ENCODE measurements around the gene ARMC9.

ARMC9 gene

GRCh38 chr2:231337807-231338759 is 139.7 kb downstream of the ARMC9 start:
- H3K4me3 ChIP-seq (ENCODE audit: low read depth, low read length): no peak overlapping the region
- in situ Hi-C loops (cut with HindIII; ENCODE audit: low sequenced_read_pairs): no loop called here
- DNase-seq (ENCODE audit: low read depth, low spot score): no peak
- TF ChIP-seq CTCF (IDR thresholded peaks at IDR 0.05; ENCODE audit: low read depth, low read length): no peak

GRCh38 chr2:231339316-231339715 is 140.9 kb downstream of the ARMC9 start:
- in situ Hi-C loops (cut with HindIII; ENCODE audit: low sequenced_read_pairs): no loop called here
- TF ChIP-seq CTCF (IDR thresholded peaks at IDR 0.05; ENCODE audit: low read depth, low read length): no peak
- no peak for DNase-seq (ENCODE audit: low read depth, low spot score)
- H3K4me3 ChIP-seq (ENCODE audit: low read depth, low read length): no peak overlapping the region

- no peak for DNase-seq (ENCODE audit: low read depth, low spot score)
- no peak for TF ChIP-seq CTCF (IDR thresholded peaks at IDR 0.05; ENCODE audit: low read depth, low read length)
- H3K4me3 ChIP-seq (ENCODE audit: low read depth, low read length): no peak overlapping the region
- in situ Hi-C loops (cut with HindIII; ENCODE audit: low sequenced_read_pairs): no loop called here
Measured at GRCh38 chr2:231341100-231341499, 142.7 kb downstream of the ARMC9 start.

GRCh38 chr2:231342061-231342711 is 143.8 kb downstream of the ARMC9 start:
- in situ Hi-C loops (cut with HindIII; ENCODE audit: low sequenced_read_pairs): no loop called here
- no peak overlapping the region for H3K4me3 ChIP-seq (ENCODE audit: low read depth, low read length)
- no peak for TF ChIP-seq CTCF (IDR thresholded peaks at IDR 0.05; ENCODE audit: low read depth, low read length)
- DNase-seq (ENCODE audit: low read depth, low spot score): no peak

- DNase-seq (ENCODE audit: low read depth, low spot score): no peak
- no peak for TF ChIP-seq CTCF (IDR thresholded peaks at IDR 0.05; ENCODE audit: low read depth, low read length)
- in situ Hi-C loops (cut with HindIII; ENCODE audit: low sequenced_read_pairs): no loop called here
- H3K4me3 ChIP-seq (ENCODE audit: low read depth, low read length): no peak overlapping the region
Measured at GRCh38 chr2:231343006-231343710, 144.7 kb downstream of the ARMC9 start.

- in situ Hi-C loops (cut with HindIII; ENCODE audit: low sequenced_read_pairs): no loop called here
- no peak for TF ChIP-seq CTCF (IDR thresholded peaks at IDR 0.05; ENCODE audit: low read depth, low read length)
- DNase-seq (ENCODE audit: low read depth, low spot score): no peak
- H3K4me3 ChIP-seq (ENCODE audit: low read depth, low read length): no peak overlapping the region
Measured at GRCh38 chr2:231343988-231344387, 145.6 kb downstream of the ARMC9 start.
